ENCODE measurements around the gene WEE2.

The WEE2 gene

DNA sequence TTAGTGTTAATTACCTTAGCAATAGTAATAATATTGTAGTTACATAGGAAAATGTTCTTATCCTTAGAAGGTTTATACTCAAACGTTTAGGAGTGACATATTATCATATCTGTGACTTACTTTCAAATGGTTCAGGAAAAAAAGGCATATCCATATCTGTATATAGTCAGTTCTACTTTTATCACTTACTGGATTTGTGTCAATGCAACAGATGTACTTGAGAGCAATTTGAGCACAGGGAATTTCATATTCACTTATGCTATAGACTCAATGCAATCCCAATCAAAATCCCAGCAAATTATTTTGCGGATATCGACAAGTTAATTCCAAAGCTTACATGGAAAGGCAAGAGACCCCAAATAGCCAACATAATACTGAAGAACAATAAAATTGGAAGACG, 16.2 kb upstream of the WEE2 start:
- no peak for DNase-seq (ENCODE audit: extremely low read depth, low read depth)
- TF ChIP-seq, protein P1, sequence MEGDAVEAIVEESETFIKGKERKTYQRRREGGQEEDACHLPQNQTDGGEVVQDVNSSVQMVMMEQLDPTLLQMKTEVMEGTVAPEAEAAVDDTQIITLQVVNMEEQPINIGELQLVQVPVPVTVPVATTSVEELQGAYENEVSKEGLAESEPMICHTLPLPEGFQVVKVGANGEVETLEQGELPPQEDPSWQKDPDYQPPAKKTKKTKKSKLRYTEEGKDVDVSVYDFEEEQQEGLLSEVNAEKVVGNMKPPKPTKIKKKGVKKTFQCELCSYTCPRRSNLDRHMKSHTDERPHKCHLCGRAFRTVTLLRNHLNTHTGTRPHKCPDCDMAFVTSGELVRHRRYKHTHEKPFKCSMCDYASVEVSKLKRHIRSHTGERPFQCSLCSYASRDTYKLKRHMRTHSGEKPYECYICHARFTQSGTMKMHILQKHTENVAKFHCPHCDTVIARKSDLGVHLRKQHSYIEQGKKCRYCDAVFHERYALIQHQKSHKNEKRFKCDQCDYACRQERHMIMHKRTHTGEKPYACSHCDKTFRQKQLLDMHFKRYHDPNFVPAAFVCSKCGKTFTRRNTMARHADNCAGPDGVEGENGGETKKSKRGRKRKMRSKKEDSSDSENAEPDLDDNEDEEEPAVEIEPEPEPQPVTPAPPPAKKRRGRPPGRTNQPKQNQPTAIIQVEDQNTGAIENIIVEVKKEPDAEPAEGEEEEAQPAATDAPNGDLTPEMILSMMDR (IDR thresholded peaks at IDR 0.05; ENCODE audit: low read depth, low read length), result no peak

DNA sequence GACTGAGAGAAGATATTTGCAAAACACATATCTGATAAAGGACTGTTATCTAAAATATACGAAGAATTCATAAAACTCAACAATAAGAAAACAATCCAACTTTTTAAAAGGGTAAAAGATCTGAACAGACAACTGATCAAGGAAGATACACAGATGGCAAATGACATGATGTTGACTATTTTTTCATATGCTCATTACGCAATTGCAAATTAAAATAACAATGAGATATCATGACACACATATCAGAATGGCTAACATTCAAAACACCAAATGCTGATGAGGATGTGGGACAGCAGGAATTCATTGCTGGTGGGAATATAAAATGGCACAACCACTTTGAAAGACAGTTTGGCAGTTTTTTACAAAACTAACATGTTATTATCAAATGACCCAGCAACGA, 15.1 kb upstream of the WEE2 start:
- TF ChIP-seq, protein P1 (IDR thresholded peaks at IDR 0.05; ENCODE audit: low read depth, low read length), result no peak
- no peak for DNase-seq (ENCODE audit: extremely low read depth, low read depth)

DNA sequence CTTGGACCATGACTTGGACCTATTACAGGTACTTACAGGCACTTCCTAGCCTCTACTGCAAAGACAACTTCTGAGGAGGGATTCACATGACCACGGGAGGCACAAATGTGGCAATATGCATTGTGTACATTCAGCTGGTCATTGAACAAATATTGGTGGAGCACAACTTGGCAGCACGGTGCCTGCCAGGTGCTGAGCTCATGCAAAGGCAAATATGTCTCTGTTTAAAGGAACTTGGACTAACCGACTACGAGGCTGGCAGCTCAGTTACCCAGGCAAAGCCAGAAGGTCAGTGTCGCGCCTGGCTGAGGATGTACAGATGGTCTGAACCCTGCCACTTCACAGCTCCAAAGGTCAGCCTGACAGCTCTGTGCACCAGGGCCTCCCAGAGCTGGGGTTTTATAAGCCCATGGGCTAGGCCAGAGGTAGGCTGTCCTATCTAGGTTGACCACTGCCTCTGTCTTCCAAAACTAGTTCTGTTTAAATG, 12.3 kb upstream of the WEE2 start:
- TF ChIP-seq, protein P1 (IDR thresholded peaks at IDR 0.05; ENCODE audit: low read depth, low read length), result no peak
- no peak for DNase-seq (ENCODE audit: extremely low read depth, low read depth)

DNA sequence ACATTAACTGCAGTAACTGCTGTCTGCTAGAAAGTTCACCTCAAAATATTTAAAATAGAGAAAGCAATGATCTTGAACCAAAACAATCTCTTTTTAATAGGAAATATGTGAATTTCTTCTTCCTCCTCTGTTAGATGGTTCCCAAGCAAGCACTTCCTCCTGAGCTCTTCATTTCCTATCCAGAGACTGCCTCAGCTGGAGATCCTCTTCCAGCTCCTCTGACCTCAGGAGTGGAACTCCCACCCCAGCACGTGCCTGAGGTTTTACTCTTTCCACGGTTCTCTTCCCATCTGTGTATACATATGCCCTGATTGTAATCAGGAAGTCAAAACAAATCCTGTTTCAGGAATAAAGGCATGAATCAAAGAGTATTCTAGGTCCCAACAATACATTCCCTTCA, 11.8 kb upstream of the WEE2 start:
- TF ChIP-seq, protein P1 (IDR thresholded peaks at IDR 0.05; ENCODE audit: low read depth, low read length), result no peak
- no peak for DNase-seq (ENCODE audit: extremely low read depth, low read depth)

DNA sequence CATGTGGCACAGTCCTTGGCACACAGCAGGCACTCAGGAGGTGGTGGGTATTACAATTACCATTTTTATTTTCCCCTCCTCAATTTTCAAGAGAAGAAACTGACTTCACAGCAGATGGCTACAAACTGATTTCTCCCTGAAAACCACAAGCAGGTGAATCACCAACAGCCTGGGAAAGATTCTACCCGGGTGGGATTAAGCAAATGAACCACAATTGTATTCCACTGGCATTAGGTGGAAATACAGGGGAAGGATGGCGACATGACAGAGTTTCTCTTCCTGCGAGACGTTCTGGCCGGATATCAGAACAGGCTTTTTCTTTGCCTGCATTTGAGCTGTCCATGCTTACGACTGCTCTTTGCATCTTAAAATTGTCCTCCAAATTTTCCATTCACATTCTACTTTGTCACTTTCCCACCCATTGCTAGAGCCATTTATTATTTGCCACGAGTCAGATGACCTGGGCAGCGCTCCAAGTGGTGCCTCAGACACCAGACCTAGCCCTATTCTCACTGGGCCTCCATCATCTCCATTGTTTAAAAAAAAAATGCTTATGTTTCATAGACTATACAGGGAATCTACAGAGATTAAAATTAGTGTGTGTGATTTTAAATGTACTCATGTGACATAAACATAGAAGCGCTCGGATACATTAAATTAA, 10.8 kb upstream of the WEE2 start:
- TF ChIP-seq, protein P1 (IDR thresholded peaks at IDR 0.05; ENCODE audit: low read depth, low read length), result no peak
- no peak for DNase-seq (ENCODE audit: extremely low read depth, low read depth)

DNA sequence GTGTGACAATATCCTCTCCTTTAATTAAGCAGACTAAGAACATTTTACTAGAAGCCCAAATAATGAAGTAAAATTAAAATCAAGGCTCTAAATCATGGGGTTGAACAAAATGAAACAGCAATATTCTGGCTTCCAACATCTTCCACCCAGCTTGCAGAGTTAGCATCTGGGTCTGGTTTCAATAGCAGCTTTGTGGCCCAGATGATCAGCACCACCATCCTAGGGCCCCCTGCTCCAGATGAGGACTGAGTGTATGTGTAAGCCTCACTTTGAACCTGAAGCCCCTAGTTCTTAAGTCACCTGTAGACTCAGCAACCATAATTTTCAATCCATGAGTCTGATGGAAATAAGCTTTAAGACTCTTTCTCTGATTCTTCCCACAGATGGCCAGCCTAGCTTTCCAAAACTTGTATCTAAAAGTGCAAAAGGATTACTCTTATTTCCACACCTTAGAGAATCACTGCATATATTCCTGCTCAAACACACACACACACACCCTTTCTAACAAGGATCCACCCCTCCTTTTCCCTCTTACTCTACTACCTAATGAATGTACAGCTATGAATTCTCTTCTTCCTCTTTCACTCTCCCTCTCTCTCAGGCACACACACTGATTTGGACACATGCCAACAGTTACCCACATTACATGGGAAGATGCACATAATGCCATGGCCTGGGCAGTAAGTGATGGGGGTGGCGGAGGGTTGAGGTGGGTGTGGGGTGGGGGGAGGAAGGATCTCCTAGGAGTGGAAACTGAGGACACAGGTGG, 9.7 kb upstream of the WEE2 start:
- no peak for DNase-seq (ENCODE audit: extremely low read depth, low read depth)
- TF ChIP-seq, protein P1 (IDR thresholded peaks at IDR 0.05; ENCODE audit: low read depth, low read length), result no peak

DNA sequence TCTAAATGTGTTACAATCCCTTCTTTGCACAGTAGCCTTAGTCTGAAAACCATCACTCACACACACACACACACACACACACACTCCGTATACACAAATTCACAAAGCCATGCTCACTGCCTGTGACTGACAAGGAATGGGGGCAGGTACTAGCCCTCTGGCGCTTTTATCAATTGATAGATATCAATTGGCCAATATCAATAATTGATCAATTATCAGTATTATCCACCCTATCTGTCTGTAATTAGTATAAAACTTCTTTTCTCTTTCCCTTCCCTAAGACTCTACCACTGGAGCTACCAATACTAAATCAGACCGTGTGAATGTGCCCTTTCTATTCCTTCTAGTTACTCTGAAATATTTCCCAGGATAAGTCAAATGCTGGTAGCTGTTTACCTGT, 8.3 kb upstream of the WEE2 start:
- TF ChIP-seq, protein P1 (IDR thresholded peaks at IDR 0.05; ENCODE audit: low read depth, low read length), result no peak

More for the DNA sequence above, 8.3 kb upstream of the WEE2 start:
- no peak for DNase-seq (ENCODE audit: extremely low read depth, low read depth)

Data from AG09319 (cell line).